NCI-H69 (cell line): ENCODE results near the gene MBP.

ENCODE experiments used
- DNase-seq: peaks from one replicate; lab custom pipeline; 2025; lab: John Stamatoyannopoulos, UW

Gene MBP

DNA sequence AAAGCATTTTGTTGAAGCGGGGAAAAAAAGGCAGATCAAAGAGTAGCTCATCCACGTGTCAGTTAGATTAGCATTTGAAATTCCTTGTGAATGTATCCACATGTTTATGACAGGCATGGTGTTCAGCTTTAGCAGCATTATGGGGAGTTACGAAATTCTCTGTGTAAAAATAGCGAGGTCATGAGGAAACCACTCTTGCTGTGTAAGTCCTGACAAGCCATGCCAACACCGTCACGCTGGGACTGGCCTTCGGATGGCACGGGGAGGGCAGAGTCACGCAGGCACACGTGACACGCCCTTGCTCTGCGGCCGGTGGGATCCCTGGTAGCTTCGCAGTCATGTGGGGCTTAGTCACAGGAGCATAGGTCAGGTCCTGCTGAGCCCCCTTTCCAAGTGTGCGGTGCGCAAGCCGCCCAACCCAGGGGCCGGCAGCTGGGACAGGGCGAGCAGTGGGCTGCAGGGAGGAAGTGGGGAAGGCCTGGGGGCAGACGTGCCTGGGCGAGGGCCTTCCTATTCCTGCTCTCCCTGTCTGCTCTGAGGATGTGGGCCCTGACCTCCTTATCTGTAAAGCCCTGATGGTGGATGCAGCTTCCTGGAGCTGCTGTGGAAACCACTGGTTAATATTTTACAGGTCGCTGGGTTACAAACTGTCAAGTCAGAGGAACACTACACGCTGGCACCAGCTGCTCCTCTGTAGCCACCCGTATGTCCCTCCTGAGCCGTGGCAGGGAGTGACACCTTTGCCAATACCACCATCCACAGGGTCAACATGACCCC is 18.0 kb downstream of the MBP start:
- DNase-seq = no peak

DNA sequence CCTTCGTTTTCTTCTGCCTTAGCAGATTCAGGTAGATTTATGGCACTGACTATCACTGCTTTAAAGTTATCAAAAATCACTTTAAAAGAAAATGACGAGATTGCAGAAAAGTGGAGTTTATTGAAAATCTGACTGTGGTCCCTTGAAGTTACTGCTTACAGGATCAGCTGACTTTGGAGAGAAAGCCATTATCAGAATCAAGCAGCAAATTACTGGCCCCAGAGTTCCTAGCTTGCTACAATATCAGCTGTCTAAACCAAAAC is 18.5 kb downstream of the MBP start:
- DNase-seq = no peak

DNA sequence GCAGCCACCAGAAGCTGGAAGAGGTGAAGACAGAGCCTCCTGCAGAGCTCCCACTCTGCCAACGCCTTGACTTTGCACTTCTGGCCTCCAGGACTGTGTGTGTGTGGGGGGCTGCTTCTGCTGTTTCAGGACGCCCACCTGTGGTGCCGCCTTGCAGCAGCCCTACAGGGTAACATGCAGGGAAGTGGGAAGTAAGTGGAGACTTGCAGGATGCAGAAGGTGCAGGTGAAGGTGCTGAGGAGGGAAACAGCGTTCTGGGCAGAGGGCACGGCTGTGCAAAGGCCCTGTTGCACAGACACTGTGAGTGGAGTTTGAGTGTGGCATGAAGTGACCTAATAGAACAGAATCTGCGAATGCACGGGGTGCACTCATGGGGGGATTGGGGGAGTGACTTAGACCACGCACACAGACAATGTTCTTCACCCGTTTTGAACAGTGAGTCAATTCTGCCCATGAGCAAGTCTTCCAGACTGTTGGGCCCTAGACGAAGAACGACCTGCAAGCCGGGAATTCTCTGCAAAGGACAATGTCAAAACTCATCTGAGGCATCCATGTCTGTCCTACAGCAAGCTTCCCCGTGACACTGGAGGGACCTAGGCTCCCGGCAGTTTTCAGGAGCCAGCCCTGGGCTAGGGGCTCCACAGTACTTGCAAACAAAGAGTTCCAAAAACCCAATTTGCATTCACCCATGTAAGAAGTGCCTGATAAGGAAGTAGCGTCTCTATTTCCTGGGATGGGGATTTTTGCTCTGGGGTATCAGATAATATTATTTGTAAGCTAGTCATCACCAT is 19.0 kb downstream of the MBP start:
- no peak for DNase-seq

DNA sequence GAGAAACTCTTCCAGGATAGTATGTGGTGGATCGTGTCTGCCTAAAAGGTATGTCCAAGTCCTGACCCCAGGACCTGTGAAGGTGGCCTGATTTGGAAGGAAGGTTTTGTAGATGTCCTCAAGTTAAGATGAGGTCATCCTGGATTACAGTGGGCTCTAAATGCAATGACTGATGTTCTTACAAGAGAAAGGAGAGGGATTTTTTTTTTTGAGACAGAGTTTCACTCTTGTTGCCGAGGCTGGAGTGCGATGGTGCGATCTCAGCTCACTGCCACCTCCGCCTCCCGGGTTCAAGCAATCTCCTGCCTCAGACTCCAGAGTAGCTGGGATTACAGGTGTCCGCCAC is 19.9 kb downstream of the MBP start:
- DNase-seq = no peak

DNA sequence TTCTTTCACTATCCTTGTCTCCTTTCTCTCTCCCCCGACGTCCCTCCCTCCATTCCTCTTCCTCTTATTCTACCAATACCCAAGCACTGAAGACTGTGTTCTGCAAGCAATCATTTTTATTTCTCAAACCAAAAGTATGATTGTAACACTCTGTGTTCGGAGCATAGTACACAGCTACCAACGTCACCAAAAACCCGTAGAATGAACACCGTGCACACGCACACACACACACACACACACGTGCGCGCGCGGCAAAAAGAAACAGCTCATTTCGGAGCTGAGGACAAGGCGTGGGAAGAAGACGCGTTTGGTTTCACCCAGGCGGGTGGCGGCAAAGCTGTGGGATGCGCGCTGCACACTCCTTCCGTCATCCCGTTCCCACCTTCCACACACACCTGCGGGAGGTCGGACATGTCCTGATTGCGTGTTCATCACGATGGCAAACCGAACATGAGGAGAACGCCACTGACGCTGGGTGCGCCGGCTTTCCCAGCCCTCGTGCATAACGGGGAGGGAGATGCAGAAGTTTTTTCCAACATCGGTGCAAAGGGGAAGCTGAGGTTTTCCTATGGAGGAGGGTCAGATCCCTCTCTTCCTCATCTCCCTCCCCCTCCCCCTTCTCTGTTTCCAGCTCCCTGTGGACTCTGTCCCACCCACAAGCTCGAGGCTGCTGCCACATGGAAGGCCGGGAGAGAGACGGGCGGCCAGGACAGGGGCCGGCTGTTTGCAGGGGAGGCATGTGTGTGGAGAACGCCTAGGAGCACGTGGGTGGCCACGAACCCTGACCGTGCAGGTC is 20.4 kb downstream of the MBP start:
- DNase-seq = no peak

DNA sequence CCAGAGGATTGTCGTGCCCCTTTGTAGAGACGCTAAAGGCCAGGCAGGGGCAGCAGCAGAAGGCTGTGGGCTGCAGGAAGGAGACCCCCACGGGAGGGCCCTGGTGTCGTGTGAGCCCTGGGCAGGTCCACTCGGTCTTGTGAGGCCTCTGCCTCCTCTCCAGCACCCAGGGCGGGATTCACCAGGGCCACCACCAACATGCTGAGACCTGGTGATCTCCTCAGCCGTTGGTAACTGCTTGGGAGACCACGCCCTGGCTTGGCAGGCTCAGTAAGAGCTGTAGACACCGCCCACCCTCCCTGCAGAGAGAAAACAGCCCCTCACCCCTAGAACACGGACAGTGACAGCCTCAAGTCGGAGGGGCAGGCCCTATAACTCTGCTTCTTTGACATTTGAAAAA is 21.1 kb downstream of the MBP start:
- no peak for DNase-seq

DNA sequence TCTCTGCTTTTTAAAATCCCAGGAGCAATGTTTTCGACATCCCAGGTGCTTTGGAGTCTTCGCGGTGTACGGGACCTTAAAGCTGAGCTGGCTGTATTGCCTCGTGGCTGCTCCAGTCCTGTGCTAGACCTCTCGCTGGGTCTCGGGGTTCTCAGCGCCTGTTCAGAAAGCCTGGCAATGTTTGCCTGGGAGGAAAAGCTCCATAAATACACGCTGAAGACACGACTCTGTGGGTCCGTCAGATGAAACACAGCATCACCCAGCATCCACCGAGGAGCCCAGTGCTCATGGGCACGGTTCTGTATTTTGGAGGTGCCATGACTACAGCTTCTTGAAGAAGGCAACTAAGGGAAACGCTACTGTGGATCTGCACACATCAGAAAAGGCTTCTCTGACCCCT is 21.6 kb downstream of the MBP start:
- no peak for DNase-seq

DNA sequence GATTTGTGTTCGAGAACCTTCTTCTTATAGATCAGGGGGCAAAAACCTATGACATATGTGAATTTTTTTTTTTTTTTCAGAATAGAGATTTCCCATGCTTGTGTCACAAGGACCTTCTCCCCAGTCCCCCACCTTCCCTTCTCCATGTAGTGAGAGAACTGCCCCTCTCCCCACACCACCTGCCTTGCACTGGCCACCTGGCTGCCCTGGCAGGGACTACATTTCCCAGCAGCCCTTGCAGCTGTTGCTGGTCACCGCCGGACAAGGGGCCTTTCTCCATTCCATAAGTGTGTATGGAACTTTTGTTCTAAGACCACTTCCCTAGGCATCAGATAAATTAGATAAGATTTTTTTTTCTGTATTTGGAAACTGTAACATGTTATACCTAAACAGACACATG is 22.2 kb downstream of the MBP start:
- DNase-seq = no peak

DNA sequence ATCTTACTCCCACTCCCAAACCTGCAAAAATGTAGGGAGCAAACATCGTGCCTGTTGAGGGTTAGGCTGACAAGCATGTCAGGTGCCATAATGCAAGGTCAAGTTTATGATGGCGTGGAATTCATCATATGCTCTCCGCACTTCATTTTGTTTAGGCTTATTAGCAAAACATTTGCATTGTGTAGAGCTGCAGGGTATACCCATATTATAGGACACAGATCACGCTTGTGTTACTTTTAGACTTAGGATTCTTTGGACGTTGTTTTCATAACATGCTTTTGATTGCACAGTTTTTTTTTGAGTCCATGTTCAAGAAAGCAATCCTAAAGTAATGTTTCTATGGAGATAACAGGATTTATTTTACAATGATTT is 22.9 kb downstream of the MBP start:
- no peak for DNase-seq

DNA sequence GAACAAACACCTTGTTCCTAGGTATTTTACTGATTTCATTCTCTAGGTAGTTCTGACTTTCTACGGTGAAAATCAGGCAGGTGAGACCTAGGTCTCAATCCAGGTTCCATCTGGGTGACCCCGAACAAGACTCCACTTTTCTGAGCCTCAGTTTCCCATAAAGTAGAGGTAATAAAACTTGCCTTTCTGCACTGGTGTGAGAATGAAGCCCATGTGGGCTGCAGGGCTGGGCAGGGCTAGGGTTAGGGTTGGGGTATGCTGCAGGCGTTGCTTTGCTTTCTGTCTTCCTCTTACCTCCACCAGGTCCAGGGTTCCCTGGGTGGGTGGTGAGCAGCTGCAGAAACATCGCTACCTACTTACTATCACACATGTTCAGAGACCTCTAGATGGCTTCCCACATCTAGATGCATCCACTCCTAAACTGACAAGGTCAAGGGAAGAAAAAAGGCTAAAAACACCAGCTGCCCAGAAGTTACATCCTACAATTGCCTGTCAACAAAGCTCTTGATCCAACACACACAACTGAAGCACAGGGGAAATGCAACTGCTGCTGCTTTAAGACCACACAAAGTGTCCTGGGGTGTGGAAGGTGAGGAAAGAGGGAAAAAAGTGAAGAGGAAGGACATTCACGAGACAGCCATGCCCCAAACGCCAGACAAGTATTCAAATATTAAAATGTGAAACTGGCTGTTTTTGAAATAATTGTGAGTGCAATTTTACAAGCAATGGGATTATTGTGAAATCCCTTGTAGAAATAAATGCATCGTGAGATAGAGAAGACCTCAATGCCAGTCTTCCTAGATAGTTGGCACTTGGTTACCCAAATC is 23.5 kb downstream of the MBP start:
- DNase-seq = no peak

DNA sequence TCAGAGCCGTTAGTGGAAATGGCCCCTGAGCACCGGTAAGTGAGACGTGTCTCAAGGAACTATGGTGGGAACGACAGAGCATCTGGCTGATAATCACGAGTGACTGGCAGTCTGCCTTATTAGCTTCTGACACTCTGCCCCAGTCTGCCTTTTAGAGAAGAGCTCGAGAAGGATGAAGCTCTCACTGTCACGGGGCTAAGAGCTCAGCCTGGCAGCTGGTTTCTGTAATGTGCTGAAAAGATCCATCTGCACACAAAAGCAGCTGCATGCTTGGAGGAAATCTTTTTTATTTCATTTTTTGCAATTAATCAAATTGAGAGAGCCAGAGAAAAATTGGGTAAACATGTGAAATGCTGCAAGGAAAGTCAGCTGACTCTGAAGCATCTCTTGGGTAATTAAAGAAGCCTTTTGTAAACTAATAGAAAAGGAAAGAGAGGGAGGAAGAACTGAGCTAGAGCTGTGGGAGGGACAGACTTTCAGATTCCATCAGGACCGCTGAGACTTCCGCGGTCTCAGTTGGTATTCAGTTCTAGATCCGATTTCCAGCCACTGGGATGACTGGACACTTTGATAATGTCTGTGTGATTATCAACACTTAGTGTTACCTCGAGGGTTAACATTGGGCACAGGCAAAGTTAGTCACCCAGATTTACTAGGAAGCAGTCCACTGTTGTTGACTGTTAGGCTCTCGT is 24.4 kb downstream of the MBP start:
- DNase-seq = peak; percentile 26

DNA sequence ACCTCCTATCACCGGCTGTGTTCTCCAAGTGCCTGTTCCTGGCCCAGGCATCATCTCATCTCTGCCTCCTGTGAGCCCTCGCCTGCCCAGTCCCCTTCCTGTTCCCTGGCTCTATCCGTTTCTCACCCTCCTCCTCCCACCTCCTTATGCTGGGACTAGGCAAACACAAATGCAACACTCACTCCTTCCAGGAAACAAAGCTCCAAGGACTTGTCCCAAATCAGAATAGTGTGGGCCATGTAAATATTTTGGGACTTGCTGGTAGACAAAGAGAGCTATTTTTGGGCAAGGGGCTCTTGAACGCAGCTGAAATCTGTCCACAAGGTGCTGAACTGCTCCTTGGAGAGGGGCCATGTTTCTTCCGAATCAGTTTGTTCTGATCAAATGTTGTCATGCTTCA is 25.3 kb downstream of the MBP start:
- DNase-seq = no peak

DNA sequence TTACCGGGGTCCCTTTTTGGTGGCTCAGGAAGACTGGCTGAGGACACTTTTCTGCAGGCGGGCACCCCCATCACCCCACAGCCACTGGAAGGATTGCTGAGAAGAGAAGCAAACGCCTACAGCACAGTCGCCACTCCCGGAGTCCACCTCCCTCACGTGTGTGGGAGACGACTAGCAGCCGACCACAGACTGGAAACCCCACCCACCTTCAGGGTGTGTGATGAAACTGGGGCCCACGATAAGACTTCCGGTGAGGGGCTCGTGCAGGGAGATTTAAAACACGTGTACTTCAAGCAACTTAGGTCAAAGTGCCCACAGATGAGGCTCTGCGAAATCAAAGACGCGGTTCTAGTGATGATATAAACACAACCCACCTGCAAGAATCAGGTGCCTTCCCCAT is 26.3 kb downstream of the MBP start:
- no peak for DNase-seq

DNA sequence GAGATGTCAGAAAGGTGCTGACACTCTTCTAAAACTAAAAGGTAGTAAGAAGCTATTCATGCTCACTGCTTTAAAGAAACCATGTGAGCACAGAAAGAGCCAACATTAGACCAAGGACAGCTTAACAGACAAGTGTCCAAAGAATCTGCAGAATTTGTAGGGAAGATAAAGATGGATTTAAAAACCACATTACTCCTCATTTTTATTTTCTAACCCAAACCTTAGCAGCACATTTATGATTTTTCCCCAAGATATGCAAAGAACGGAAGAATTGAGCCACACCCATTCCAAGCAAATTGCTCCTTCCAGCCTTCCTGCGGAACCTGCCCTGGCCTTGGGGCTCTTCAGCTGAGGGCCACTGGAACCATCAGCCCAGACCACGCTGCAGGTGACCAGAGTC is 26.9 kb downstream of the MBP start:
- no peak for DNase-seq

DNA sequence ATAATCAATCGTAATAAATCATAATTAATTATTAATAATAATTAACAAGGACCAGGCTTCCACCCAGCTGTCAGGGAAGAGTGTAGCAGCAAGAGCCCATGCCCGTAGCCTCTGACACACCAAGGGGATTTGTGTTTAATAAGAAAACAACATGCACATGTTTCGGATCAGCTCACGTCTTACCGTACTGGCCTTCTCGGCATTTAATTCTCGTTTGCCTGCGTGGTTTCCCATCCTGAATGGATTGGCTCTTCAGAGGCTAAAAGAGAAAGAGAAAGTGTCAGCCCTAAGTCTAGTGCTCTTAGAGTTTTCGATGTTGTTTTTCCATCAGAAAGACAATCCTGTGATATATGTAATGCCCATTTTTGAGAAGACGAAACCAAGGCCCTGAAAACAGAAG is 27.6 kb downstream of the MBP start:
- no peak for DNase-seq

DNA sequence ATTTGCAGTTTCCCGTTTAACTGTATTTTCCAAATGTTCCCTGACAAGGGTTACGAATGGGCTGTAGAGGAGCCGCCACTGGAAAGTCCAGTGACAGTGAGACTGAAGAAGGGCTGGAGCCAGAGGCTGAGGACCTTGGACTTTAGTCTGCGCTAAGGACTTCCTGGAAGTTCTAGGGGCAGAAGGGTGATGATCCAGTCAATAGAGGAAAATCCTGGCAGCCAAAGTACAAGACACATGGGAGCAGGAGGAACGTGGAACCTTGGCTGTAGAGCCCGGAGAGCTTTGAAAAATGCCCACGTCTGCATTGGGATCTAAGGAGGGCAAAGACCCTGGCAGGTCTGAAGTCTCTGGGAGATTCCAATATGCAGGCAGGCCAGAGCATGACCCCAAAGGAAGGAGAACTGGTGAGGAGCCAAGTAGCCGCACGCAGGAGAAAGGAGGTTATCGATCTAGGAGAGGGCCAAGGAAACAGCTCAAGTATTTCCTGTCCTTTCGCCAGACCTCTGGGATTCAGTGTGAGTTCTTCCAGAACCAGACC is 28.5 kb downstream of the MBP start:
- no peak for DNase-seq

DNA sequence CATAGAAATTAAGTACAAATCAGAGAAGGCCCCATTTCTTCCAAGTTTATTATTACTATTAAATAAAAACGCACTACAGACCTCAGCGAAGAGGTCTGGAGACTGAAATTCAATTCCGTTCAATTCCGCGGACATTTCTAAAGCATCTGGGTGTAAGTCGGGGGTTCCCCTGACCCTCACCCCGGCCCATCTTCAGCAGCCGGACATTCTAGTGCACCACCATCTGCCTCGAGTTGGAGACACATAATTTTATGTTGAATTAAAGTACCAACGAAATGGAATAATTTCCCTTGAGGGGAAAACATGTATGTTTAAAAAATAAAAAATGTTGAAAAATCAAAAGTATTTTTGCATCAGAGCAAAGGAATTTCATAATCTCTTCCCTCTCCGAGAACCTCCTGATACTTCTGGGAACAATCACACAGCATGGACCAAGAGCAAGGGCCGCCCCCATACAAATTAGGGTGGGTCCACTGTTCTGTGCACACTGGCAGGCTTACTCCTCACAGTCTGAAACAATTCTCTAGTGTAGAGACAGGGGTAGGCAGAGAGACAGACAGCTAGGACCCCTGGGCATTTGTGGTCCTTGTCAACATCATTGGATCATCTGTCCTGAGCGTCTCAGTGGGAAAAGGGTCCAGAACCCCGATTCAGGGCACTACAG is 29.3 kb downstream of the MBP start:
- no peak for DNase-seq

DNA sequence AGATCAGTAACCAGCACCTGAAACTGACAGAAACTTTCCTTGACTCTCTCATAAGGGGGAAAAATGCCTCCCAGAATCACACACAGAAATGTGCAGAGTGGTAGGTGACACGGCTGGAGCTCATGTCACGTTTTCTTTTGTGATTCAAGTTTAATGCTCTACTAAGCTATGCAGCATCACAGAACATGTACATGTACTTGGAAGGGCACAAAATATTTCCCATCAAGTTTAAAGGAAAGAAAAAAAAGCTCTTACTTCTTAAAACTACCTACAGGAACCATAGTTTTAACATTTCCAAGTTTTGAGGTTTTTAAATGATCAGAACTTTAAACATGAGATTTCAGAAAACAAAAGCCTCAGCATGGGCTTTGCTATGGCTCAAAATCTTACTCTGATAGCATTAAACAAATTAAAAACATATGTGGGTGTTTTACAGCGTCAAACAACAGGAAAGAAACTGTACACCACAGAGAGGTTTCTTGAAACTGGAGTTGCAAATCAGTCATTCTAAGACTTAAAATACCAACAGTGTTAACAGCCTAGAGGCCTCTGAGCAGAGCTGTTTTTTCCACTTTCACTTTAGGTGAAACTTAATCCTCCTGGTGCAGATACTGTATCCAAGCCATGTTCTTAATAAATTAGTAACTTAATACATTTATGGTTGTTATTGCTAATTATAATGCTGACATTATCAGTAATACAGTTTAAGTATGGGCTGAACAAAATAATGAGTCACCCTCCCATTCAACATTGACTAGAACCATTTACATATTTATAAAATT is 30.1 kb downstream of the MBP start:
- no peak for DNase-seq

DNA sequence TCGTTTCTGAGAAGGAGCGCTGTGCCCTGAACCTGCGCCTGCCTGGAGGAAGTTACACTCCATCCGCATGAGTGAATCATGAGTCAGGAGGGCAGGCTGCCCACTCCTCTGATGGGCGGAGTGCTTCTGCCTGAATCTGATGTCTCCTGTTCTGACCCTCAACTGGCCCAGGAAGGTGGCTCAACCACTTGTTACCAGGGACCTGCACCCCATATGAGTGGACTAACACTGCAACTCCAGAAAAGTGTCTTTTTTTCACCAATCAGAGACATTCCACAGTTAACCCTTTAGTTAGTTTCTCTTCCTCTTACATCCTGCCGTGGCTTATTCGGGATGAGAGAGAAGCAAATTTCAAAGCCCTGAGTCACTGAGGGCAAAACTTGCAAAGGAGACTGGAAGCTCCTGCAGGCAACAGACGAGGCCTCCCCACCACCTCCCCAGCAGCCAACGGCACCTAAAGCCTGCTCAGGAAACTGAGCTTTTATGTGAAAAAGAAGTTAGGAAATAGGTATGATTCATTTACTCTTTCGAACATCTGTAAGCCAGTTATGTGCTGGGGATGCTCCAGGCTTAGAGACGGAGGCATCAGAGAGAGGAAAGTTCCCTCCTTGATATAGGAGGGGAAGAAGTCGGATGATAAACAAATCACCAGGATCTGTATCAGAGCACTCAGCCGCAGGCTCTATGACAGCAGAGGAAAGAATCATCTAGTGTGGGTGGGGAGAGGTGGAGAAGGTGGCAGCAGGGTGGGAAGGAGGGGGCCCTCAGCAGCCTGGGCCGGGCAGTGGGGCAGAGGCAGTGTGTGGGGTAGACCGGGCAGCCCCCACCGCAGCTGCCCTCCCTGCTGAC is 30.9 kb downstream of the MBP start:
- no peak for DNase-seq
